ENCODE data around the gene ATF5. TPM values are rescaled to one million over a fixed set of nuclear protein-coding genes. Genes with fewer than 3 reads are reported as not detected.

Gene ATF5
- total and polyA plus RNA-seq, 4 donors, result 11.6 to 43.3 (median 18.9) TPM

DNA sequence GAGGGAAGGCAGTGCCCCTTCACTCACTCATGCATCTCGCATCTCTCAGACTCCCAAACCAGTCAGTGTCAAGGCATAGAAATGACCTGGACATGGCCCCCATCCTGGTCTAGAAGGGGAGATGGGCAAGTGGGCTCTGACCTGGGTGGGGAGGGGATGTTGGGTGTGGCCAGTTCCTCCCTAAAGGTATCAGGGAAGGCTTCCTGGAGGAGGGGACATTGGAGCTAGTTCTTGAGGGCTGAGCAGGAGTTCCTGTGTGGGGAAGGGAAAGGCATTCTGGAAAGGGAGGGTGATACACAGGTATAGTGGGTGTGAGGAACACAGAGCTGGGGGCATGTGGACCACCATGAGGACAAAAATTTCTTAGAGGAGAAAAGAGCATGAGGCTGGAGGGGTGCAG lies 36.3 kb upstream of the ATF5 start:
- WGBS, 2 donors, result 93 to 100% methylated on average over 1 of the region's 1 CpG

GRCh38 chr19:49894011-49894664 lies 34.9 kb upstream of the ATF5 start:
- 94 to 95% methylated on average over 18 of the region's 18 CpGs for WGBS, 2 donors

More for the DNA sequence above, 36.3 kb upstream of the ATF5 start:
- no peaks in the 10 kb centered on the region for H3K27me3 ChIP-seq (ENCODE audit: control insufficient read depth in 1 of 2, insufficient read depth in 2 of 2, low read length in 1 of 2)
- DNase-seq, result no peak
- intact Hi-C loops (cut with DNase I), result no loop called here
- no peaks in the 10 kb centered on the region for H3K9me3 ChIP-seq (ENCODE audit: control insufficient read depth, low read length)
- H3K4me1 ChIP-seq (ENCODE audit: control insufficient read depth in 1 of 2, insufficient read depth in 2 of 2, low read length in 2 of 2), result no peaks in the 10 kb centered on the region
- H3K36me3 ChIP-seq (ENCODE audit: control insufficient read depth in 1 of 2, insufficient read depth in 2 of 2, low read length in 1 of 2), result no peaks in the 10 kb centered on the region
- H3K4me3 ChIP-seq (ENCODE audit: low read length in 2 of 2), result no peak overlapping the region
- H3K27ac ChIP-seq (ENCODE audit: low read depth in 1 of 2, low read length in 2 of 2), result no peak overlapping the region
- ATAC-seq (ENCODE audit: low FRiP score), result no peak

GRCh38 chr19:49894879-49895565 lies 34.0 kb upstream of the ATF5 start:
- H3K4me1 ChIP-seq (ENCODE audit: control insufficient read depth in 1 of 2, insufficient read depth in 2 of 2, low read length in 2 of 2), result no peaks in the 10 kb centered on the region
- H3K27me3 ChIP-seq (ENCODE audit: control insufficient read depth in 1 of 2, insufficient read depth in 2 of 2, low read length in 1 of 2), result no peaks in the 10 kb centered on the region
- no peaks in the 10 kb centered on the region for H3K36me3 ChIP-seq (ENCODE audit: control insufficient read depth in 1 of 2, insufficient read depth in 2 of 2, low read length in 1 of 2)
- H3K9me3 ChIP-seq (ENCODE audit: control insufficient read depth, low read length), result no peaks in the 10 kb centered on the region
- no peak overlapping the region for H3K4me3 ChIP-seq (ENCODE audit: low read length in 2 of 2)
- DNase-seq (no peak), ATAC-seq (ENCODE audit: low FRiP score) (no peak)
- intact Hi-C loops (cut with DNase I), result no loop called here
- H3K27ac ChIP-seq (ENCODE audit: low read depth in 1 of 2, low read length in 2 of 2), result no peak overlapping the region
- WGBS, 2 donors, result 84 to 89% methylated on average over 17 of the region's 17 CpGs

More at GRCh38 chr19:49894011-49894664, 34.9 kb upstream of the ATF5 start:
- Histone ChIP-seq H3K27me3 (ENCODE audit: control insufficient read depth in 1 of 2, insufficient read depth in 2 of 2, low read length in 1 of 2) (no peaks in the 10 kb centered on the region), H3K4me3 (ENCODE audit: low read length in 2 of 2) (no peak overlapping the region), H3K4me1 (ENCODE audit: control insufficient read depth in 1 of 2, insufficient read depth in 2 of 2, low read length in 2 of 2) (no peaks in the 10 kb centered on the region), H3K36me3 (ENCODE audit: control insufficient read depth in 1 of 2, insufficient read depth in 2 of 2, low read length in 1 of 2) (no peaks in the 10 kb centered on the region), H3K9me3 (ENCODE audit: control insufficient read depth, low read length) (no peaks in the 10 kb centered on the region), H3K27ac (ENCODE audit: low read depth in 1 of 2, low read length in 2 of 2) (no peak overlapping the region)
- intact Hi-C loops (cut with DNase I), result no loop called here
- ATAC-seq (ENCODE audit: low FRiP score), result no peak
- DNase-seq, result no peak

DNA sequence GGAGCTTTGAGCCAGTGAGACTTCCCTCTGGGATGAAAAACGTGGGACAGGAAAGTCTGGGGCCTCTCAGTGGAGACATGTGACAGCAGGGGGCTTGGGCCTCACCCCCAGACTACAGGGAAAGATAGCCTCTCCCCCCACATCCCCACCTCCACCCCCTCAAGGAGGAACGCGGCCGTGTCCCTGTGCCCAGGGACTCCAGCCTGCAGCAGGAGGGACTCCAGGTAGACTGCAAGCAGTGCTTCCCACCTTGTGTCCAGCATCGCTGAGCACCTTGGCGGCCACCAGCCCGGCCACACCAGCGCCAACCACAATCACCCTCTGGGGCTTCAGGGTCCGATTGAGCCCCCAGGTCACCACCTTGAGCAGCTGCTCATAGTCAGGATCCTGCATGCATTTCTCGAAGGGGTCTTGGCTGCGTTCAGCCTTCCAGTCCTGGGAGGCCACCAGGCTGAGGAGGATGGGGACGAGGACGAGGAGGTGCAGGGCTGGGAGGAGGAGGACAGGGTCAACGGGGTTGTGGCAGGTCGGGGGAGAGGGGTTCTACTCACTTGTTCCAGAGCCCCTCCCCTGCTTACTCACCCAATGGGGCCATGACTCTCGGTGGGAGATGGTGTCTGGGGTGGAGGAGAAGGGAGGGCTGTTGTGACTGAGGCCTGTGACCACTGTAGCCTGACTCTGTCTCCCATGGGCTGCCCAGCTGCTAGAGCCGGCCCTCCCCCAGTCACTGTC lies 33.3 kb upstream of the ATF5 start:
- ATAC-seq (ENCODE audit: low FRiP score), result no peak
- no peaks in the 10 kb centered on the region for H3K36me3 ChIP-seq (ENCODE audit: control insufficient read depth in 1 of 2, insufficient read depth in 2 of 2, low read length in 1 of 2)

DNA sequence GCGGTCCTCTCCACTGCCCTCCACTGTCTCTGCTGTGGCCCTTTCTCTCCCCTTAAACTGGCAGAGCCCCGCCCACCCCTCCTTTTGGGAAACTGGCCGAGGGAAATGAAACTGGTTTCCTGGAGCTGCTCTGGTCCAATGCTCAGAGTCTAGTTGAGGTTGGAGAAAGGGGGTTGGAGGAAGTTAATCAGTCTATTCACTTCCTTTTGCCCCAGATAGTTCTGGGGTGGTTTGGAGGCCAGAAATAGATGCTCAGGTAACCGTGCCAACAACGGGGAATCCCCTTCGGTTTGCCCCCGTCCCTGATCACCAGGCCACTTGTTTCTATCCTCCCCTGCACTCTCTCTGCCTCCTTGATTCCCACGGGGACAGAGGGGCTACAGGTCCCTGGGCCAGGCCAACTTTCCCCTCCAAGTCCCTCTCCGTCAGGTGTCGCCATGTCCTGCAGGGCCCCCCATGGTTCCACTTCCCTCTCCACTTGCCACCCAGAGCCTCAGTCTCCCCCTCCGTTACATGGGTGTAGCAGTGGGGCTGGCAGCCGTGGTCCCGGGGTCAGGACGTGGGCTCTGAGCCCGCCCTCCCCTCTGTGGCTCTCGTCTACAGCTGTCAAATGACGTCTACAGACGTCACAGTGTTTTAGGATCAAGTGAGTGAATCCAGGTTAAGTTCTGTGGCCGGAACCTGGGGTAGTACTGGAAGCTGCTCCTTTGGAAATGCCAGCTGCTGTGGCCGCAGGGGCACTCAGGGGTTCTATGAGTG lies 32.0 kb upstream of the ATF5 start, which contains the start of gene IL4I1:
TSS of gene IL4I1 (minus strand) at position 25 of the 759 bp plus-strand sequence. CDS start 727 bp downstream, outside the sequence.
- Histone ChIP-seq H3K9me3 (ENCODE audit: control insufficient read depth, low read length) (no peaks in the 10 kb centered on the region), H3K27ac (ENCODE audit: low read depth in 1 of 2, low read length in 2 of 2) (no peak within 1 kb of the TSS), H3K4me3 (ENCODE audit: low read length in 2 of 2) (no peak within 1 kb of the TSS), H3K36me3 (ENCODE audit: control insufficient read depth in 1 of 2, insufficient read depth in 2 of 2, low read length in 1 of 2) (no peaks in the 10 kb centered on the region), H3K4me1 (ENCODE audit: control insufficient read depth in 1 of 2, insufficient read depth in 2 of 2, low read length in 2 of 2) (no peaks in the 10 kb centered on the region), H3K27me3 (ENCODE audit: control insufficient read depth in 1 of 2, insufficient read depth in 2 of 2, low read length in 1 of 2) (no peaks in the 10 kb centered on the region)
- DNase-seq (peak in 1 of 2 donors; percentile 78), ATAC-seq (ENCODE audit: low FRiP score) (peak; percentile 34)
- WGBS, 2 donors, result 46 to 48% methylated on average over 20 of the region's 20 CpGs
- intact Hi-C loops (cut with DNase I), result no loop called here

More for the DNA sequence above, 33.3 kb upstream of the ATF5 start:
- 76 to 77% methylated on average over 16 to 17 of the region's 17 CpGs for WGBS, 2 donors
- no peak for DNase-seq
- H3K9me3 ChIP-seq (ENCODE audit: control insufficient read depth, low read length), result no peaks in the 10 kb centered on the region
- H3K27ac ChIP-seq (ENCODE audit: low read depth in 1 of 2, low read length in 2 of 2), result no peak overlapping the region
- no peaks in the 10 kb centered on the region for H3K4me1 ChIP-seq (ENCODE audit: control insufficient read depth in 1 of 2, insufficient read depth in 2 of 2, low read length in 2 of 2)
- H3K27me3 ChIP-seq (ENCODE audit: control insufficient read depth in 1 of 2, insufficient read depth in 2 of 2, low read length in 1 of 2), result no peaks in the 10 kb centered on the region
- no peak overlapping the region for H3K4me3 ChIP-seq (ENCODE audit: low read length in 2 of 2)
- intact Hi-C loops (cut with DNase I), result no loop called here

GRCh38 chr19:49904136-49904535 lies 24.9 kb upstream of the ATF5 start:
- DNase-seq (peak in 1 of 2 donors; percentile 49), ATAC-seq (ENCODE audit: low FRiP score) (no peak)
- Histone ChIP-seq H3K4me1 (ENCODE audit: control insufficient read depth in 1 of 2, insufficient read depth in 2 of 2, low read length in 2 of 2) (no peaks in the 10 kb centered on the region), H3K36me3 (ENCODE audit: control insufficient read depth in 1 of 2, insufficient read depth in 2 of 2, low read length in 1 of 2) (peaks cover 0 to 1% of the 10 kb centered on the region in 2 donors), H3K4me3 (ENCODE audit: low read length in 2 of 2) (no peak overlapping the region), H3K27ac (ENCODE audit: low read depth in 1 of 2, low read length in 2 of 2) (no peak overlapping the region), H3K27me3 (ENCODE audit: control insufficient read depth in 1 of 2, insufficient read depth in 2 of 2, low read length in 1 of 2) (no peaks in the 10 kb centered on the region), H3K9me3 (ENCODE audit: control insufficient read depth, low read length) (no peaks in the 10 kb centered on the region)
- 68 to 72% methylated on average over 6 of the region's 6 CpGs for WGBS, 2 donors
- intact Hi-C loops (cut with DNase I), result no loop called here

GRCh38 chr19:49906879-49907564 lies 22.0 kb upstream of the ATF5 start:
- H3K36me3 ChIP-seq (ENCODE audit: control insufficient read depth in 1 of 2, insufficient read depth in 2 of 2, low read length in 1 of 2), result peaks cover 0 to 1% of the 10 kb centered on the region in 2 donors
- 87 to 90% methylated on average over 16 of the region's 16 CpGs for WGBS, 2 donors
- no peaks in the 10 kb centered on the region for H3K9me3 ChIP-seq (ENCODE audit: control insufficient read depth, low read length)
- H3K4me3 ChIP-seq (ENCODE audit: low read length in 2 of 2), result no peak overlapping the region
- DNase-seq (no peak), ATAC-seq (ENCODE audit: low FRiP score) (no peak)
- H3K4me1 ChIP-seq (ENCODE audit: control insufficient read depth in 1 of 2, insufficient read depth in 2 of 2, low read length in 2 of 2), result peaks cover 2 to 4% of the 10 kb centered on the region in 2 donors
- H3K27ac ChIP-seq (ENCODE audit: low read depth in 1 of 2, low read length in 2 of 2), result no peak overlapping the region
- H3K27me3 ChIP-seq (ENCODE audit: control insufficient read depth in 1 of 2, insufficient read depth in 2 of 2, low read length in 1 of 2), result no peaks in the 10 kb centered on the region
- intact Hi-C loops (cut with DNase I), result no loop called here

Measured in aorta (tissue), 5 donors.